Measurements from ENCODE around the gene CMPK1.

The CMPK1 gene

DNA sequence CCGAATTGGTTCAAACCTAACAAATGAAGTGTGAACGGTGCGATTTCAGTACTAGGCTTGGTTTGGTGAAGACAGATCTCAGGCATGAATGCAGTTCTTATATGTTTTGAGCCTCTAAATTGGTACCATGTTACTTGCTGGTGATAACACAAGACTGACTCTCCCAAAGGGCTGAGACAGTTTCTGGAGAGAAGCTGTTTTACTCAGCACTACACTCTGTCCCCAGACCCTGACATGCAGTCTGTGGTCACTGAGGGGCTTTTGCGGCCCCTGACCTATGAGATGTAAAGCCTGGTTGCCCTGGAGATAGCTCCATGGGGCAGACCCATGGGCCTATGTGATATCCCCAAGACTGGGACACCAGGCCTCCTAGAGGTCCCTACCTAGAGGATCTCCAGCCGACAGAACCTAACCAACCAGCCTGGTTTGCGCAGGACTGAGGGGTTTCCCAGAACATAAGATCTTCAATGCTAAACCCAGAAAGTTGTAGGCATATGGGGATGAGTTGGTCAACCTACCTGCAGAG, 63.1 kb downstream of the CMPK1 start:
- no peak for DNase-seq (ENCODE audit: low spot score)

DNA sequence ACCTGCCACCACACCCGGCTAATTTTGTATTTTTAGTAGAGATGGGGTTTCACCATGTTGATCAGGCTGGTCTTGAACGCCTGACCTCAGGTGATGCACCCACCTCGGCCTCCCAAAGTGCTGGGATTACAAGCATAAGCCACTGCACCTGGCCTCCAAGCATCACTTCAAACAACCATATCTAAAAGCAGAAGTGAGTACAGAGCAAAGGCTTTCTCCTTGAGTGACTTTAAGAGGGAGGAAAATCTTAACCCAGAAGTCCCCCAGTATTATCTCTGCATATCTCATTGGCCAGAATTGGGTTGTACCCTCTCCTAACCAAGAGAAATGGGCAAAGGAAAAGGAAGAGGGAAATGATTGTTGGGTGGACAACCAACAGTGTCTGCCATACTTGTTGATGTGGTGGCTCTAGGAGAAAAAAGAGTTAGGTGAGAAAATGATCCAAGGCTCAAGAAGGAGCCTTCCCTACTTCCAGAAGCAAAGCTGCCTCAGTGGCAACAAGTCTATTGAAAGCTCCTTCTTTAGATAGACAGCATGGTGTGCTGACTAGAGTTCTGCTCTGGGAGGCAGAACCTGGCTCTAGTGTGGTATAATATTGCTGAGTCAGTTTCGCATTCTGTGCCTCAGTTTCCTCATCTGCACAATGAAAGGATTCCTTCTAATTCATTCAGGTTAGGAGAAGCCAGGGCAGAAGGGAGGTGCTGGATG, 65.7 kb downstream of the CMPK1 start:
- DNase-seq (ENCODE audit: low spot score), result no peak

DNA sequence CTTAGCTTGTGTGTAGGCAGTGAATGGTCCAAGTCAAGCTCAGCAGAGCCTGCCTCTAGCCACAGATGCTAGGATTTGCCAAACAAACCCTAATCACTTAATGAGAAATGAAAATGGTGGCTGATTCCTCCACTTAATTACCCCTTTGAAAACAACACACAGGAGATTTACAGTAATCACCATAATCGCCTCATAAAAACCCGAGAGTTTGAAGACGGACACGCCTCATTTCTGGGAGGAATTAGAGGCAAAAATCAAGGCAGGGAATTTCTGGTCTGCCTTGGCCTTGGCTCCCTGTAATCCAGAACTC, 66.2 kb downstream of the CMPK1 start:
- DNase-seq (ENCODE audit: low spot score), result no peak

DNA sequence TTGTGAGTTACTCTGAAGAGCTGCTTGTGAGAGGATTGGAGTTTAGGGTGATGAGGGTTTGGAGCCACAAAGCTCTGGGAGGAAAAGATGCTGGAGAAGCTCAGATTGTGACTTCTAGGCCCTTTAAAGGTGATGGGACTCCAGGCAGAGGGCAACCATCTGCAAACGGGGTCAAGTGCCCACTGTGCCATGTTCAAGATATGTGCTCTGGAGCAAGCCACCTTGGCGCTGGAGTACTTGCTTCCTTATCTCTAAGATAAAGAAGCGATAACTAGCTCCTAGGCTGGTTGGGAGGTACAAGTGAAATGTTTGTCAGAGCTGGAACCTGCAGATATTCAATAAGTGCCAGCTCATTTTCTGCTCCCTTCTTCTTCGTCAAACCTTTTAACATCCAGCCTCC, 68.2 kb downstream of the CMPK1 start:
- no peak for DNase-seq (ENCODE audit: low spot score)

DNA sequence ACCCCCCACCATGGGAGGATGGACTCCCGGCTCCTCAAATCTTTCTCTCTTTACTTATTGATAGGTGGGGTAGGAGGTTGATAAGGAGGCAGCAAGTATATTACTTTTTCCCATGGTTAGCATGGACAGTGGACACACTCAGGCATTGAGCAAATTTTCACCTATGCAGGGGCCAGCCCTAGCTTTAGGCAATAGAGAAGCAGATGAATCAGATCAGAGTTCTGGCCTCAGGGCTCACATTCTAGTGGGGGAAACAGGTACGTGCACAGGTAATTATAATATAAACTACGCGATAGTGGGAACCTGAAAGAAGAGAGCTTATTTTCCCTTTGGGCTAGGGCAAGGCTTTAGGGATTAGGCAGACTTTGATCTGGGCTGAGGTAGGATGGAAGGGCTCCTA, 69.0 kb downstream of the CMPK1 start:
- DNase-seq (ENCODE audit: low spot score), result no peak

DNA sequence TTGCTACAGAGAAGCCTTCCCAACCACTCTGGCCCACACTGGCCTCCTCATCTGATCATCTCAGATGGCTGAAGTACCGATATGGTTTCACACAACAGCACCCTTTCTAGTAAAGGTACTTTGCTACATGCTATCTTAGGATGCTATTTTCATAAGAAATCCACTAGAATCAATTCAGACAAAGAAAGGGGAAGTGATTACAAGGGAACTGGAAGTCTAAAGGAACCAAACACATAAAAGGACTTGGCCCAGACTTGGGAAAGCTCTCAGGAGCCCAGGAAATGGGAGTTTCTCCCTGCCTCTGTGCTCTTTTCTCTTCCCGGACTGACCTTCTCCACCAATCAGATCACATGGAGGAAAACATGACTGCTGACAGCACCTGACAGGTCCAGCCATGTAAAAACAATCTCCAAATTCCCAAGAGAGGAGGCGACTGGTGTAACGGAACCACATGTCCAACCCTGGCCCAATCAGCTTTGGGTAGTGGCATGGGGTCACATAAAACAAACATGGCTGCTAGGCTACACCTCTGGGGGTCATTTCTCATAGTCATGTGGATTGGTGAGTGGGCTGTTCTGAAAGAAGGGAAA, 69.8 kb downstream of the CMPK1 start:
- DNase-seq (ENCODE audit: low spot score), result no peak

DNA sequence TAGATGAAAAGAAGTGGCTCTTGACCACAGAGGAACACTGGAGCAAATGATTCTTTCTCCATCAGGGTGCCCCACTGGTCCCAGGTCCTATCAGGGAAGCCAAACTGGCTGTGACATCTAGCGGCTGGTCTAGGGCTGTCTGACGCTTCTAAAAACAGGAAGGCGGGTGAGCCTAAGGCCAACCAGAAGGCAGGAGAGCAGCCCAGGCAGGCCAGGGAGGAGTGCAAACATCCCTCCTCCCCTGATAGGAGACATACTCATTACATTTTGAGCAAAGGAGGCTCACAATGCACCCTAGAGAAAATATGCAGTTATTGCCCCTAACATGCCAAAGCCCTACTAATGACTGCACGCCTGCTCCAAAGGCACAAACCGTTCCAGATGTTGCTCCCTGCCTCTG, 72.1 kb downstream of the CMPK1 start:
- DNase-seq (ENCODE audit: low spot score), result no peak

DNA sequence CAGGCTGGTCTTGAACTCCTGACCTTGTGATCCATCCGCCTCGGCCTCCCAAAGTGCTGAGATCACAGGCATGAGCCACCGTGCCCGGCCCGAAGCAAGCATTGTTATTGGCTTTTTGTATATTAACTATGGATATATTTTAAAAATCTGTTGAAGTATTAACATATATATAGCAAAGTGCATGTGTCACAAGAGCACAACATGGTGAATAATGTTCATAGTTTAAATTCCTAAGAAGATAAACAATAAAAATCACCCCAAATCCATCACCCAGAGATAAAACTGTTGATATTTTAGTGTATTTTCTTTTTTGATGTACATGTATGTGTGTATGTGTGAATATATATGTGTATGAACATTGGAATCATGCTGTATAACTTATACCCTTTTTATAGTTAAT, 73.4 kb downstream of the CMPK1 start:
- DNase-seq (ENCODE audit: low spot score), result no peak

DNA sequence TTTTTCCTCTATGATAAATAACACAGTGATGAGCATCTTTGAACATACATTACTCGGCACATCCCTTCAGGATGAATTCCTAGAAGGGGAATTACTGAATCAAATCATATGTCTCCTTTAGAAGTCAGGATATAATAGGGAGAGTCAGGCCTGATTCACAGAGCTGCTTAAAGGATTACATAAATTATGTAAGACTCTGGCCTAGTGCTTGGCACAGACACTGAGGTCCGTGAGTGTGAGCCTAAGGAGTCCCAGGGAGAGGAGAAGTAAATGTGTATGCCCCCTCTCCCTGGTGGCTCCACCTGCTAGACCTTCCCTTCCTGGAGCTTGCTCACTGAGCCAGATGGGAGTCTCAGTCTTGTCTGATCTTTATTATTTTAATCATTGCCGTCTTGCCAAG, 73.9 kb downstream of the CMPK1 start:
- no peak for DNase-seq (ENCODE audit: low spot score)

DNA sequence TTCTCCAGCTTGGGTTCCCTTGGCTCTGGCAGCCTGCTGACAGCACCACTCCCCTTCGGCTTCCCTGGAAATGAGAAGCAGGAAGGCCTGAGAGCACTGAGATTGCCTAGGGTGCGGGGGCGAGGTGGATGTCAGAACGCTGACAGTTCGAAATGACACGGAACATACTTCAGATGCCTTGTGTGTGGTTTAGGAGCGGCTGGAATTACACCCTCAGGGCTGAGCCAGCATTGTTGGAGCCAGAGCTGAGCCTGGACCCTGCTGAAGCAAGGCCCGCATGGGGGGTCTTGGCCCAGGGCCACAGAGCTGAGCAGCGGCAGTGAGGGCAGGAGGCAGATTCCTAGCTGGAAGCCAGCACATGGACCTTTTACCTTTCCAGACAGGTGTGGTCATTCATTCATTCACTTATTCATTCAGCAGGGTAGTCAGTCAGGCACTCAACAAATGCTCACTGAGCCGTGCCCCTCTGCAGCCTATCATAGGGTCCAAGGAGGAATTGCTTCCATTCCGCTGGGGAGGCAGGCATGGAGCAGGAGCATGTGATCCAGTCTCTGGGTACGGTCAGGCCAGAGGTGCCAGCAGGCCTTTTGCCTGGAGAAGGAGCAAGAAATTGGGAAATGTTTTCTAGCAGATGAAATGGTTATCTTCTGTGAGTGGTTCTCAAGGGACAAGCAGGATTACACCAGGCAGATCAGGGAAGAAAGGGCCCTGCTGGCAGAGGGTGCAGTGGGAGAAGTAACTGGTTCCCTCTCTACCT, 75.9 kb downstream of the CMPK1 start:
- no peak for DNase-seq (ENCODE audit: low spot score)

DNA sequence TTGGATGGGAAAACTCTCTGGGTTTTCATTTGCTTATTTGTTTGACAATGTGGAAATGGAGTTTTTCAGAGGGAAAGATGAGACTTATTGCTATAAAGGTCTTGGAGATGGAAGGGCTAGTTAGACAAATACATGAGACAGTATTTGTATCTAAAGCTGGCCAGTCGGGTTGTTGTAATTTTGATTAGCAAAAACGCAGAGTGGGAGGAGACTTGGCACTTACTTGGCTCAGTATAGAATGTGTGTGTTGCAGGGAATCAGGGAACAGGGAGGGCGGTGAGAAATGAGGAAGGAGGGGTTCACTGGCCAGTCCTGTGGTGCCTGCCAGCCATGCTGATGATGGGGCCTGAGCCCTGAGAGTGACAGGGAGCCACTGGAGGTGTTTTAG, 76.5 kb downstream of the CMPK1 start:
- no peak for DNase-seq (ENCODE audit: low spot score)

DNA sequence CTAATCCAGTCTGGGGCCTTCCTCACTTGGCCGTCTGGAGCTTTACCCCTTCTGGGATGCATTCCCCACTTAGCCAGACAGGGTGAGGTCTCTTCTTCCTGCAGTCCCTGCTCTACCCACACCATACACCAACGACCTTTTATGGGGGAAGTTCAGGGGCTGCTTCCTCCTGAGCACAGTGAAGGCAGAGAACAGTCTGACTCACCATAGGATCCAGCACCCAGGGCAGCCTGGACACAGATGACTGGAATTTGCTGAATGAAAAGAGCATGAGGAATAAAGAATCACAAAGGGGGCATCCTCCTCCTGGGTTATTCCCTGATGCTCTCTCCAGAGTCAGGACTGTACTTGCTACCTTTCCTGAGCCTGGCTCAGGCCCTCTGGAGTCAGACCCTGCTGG, 77.8 kb downstream of the CMPK1 start:
- DNase-seq (ENCODE audit: low spot score), result no peak

DNA sequence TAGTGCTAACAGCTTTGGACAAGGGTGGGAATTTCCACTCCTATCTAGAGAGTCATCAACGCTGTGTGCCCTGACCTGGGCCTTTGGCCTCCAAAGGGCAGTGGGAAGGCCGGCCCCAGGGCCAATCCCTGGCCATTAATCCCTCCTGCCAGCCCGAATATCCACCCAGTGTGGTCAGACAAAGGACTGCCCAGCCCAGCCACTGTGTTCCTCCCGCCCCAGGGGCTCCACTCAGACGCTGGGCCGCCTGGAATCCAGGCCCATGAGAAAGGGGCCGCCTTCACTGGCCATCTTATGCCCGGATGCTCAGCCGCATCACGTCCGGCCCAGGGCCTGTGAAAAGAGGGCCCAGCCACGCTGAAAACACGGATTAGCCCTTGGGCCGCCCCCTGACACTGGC, 78.8 kb downstream of the CMPK1 start:
- DNase-seq (ENCODE audit: low spot score), result no peak

DNA sequence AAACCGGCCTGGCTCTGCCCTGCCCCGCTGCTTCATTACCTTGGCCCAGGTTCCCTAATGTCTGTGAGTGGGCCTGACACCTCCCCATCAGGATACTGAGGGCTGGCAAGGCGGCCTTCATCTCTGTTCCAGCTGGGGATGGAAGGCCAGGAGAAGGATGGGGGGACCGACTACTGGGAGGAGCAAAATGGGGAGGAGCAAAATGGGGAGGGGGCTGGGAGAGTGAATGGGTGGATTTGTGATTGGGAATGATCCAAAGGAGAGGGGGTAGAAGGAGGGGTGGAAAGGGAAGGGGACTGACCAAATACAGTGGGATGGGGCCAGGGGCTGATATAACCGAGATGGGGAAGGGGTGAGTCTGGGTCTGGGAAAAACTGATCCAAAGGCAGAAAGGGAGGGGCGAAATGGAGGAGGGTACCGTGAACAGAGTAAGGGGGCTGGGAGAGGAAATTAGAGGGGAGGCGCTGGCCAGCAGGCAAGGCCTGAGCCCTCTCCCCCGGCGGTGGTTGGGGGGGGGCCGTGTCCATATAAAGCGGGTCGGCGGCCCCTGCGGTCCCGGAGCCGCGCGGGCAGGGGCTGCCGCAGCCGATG, 82.2 kb downstream of the CMPK1 start, which contains the start of gene FOXE3:
Gene FOXE3, plus strand, starts transcription at position 558 of the 591 bp plus-strand sequence. Its CDS starts 31 bp downstream, at position 589.
- DNase-seq (ENCODE audit: low spot score), result no peak

DNA sequence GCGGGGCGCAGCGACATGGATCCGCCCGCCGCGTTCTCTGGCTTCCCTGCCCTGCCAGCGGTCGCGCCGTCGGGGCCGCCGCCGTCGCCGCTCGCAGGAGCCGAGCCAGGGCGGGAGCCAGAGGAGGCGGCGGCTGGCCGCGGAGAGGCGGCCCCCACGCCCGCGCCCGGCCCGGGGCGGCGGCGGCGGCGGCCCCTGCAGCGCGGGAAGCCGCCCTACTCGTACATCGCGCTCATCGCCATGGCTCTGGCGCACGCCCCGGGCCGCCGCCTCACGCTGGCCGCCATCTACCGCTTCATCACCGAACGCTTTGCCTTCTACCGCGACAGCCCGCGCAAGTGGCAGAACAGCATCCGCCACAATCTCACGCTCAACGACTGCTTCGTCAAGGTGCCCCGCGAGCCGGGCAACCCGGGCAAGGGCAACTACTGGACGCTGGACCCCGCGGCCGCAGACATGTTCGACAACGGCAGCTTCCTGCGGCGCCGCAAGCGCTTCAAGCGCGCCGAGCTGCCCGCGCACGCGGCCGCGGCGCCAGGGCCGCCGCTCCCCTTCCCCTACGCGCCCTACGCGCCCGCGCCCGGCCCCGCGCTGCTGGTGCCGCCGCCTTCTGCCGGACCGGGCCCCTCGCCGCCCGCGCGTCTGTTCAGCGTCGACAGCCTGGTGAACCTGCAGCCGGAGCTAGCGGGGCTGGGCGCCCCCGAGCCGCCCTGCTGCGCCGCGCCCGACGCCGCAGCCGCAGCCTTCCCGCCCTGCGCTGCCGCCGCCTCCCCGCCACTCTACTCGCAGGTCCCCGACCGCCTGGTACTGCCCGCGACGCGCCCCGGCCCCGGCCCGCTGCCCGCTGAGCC, 83.0 kb downstream of the CMPK1 start:
- DNase-seq (ENCODE audit: low spot score), result no peak

DNA sequence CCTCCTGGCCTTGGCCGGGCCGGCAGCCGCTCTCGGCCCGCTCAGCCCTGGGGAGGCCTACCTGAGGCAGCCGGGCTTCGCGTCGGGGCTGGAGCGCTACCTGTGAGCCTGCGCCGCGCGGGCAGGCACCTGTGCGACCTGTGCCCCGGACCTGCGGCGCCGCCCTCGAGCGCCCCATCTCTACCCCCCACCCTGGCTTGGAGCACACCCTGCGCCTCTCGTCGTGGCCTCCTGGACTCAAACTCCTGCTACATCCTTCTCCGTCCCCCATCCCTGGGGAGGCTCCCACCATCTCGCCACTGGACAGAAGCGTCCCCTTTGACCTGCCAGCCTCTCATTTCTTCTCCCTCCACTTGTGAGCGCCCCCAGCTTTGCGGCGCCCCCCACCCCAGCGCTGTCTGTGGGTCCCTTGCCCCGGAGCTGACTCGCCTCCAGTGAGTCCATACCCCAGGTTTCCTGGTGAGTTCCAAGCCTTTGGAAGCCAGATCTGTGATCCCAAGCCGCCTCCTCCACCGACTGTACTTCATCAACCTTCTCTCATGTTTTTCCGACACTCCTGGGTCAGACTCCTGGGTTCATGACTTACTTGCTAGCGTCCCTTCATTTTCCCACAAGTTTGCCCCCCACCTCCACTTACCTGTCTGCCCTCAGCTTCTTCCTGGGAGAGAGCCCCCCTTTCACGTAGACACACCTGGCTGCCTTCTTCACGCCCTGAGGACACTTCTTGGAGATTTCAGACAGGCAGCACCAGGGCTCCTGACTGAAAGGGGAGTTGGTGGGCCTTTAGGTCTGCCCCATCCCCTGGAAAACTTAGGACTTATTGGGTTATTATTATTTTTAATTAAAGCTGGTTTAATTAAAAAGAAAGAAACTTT, 83.8 kb downstream of the CMPK1 start:
- no peak for DNase-seq (ENCODE audit: low spot score)

DNA sequence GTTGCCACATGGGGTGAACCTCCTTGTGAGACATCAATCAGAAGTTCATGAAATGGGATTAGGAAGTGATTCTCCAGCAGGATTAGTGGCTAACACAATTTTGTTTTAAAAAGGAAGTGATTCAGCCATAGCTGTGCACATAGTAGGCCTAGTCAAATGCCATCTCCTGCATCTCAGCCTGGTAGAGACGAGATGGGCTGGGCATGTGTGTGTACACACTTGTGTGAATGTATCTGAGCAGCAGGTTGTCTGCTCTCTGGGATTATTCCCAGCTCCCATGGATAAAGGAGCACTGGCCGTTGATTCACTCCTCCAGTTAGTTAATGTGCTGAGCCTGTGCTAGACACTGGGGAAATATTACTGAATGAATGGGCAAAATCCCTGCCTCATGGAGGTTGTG, 84.5 kb downstream of the CMPK1 start:
- DNase-seq (ENCODE audit: low spot score), result no peak

DNA sequence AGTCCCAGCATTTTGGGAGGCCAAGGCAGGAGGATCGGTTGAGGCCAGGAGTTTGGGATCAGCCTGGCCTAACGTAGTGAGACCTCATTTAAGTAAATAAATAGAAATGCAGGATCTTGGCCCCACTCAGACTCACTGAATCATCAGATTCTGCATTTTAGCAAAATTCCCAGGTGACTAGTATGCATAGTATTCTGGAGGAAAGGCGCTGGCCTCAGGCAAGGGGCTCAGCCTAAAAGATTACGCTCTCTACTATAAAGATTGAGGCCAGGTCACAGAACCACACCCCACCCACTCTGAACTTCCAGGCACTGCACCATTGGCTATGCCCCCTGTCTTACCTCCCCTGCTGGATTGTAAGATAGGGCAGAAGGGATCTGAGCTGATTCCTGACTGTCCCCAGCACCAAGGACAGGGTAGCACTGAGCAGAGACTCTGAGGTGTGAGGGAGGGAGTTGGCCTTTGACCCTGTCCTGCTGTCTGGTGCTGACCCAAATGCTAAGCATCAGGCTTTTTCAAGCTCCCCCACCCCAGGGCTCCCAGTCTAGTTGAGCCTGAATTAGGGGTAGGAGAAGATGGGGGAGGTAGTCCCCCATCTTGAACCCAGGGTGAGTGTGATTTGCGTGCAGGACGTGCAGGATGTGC, 85.2 kb downstream of the CMPK1 start:
- no peak for DNase-seq (ENCODE audit: low spot score)

DNA sequence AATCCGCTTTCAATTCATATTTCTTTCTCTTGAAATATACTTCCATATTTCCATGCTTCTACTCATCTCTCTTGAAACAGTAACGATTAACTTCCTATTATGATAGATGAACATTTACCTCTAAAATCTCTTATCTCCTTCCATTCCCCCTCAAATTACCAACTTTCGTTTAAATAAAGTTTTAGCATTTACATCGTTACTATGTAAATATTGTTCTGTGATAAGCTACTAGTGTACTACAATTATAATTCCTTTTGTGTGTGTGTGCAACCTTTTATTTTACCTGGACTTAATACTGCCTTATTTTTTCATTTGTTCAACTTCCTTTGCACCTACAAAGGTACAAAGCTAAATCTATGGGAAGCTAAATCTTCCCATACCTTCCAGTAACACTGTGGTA, 87.0 kb downstream of the CMPK1 start:
- no peak for DNase-seq (ENCODE audit: low spot score)

DNA sequence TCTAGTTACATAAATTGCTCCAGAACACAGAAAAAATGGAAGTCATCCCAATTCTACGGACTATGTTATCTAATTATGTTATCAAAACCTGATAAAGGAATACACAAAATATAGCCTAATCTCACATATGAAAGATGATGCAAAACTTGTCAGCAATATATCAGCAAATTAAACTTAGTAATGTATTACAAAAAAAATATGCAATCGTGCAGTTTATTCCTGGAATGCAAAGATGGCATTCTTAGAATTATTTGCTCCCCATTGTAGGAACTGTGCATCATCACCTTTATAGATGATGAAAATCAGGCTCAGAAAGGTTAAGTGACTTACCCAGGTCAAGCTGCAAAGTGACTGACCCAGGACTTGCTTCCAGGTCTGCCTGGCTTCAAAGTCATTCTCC, 90.3 kb downstream of the CMPK1 start:
- no peak for DNase-seq (ENCODE audit: low spot score)

Measured in CD4-positive, alpha-beta T cell treated with Interleukin-15 for 4 hours (primary cell).